Sigmoid colon (tissue), 7 donors: ENCODE measurements around the gene HSPA8. TPM values are rescaled to one million over a fixed set of nuclear protein-coding genes. Genes with fewer than 3 reads are reported as not detected.

ENCODE experiments used
- DNase-seq: peaks from one replicate; pipeline ENCODE4 v3.0.0-alpha.2; 2019
- H3K27ac ChIP-seq, 4 donors: fragments of 200-600 bp; sonication (generic); one replicate each; pipeline ENCODE4 v1.5.1; 2016 to 2019; ENCODE audit warnings: mild to moderate bottlenecking in 1 of 4
- H3K27me3 ChIP-seq, 3 donors: fragments of 200-600 bp; sonication (generic); one replicate each; pipeline ENCODE4 v1.5.1; 2019; ENCODE audit warnings: mild to moderate bottlenecking in 1 of 3
- H3K36me3 ChIP-seq, 4 donors: fragments of 200-600 bp; sonication (generic); one replicate each; pipeline ENCODE4 v1.5.1; 2016 to 2019
- H3K4me1 ChIP-seq, 4 donors: fragments of 200-600 bp; sonication (generic); one replicate each; pipeline ENCODE4 v1.5.1; 2017 to 2019
- H3K4me3 ChIP-seq, 4 donors: fragments of 200-600 bp; sonication (generic); one replicate each; pipeline ENCODE4 v1.5.1; 2017 to 2019; ENCODE audit warnings: mild to moderate bottlenecking in 2 of 4, moderate library complexity in 1 of 4
- H3K9me3 ChIP-seq, 4 donors: fragments of 200-600 bp in 3 of 4; sonication (generic) in 3 of 4; one replicate each; pipeline versions ENCODE4 v1.5.1 to v1.6.1; 2013 to 2019
- CTCF ChIP-seq, 4 experiments: fragments of 450-650 bp in 3 of 4; fragments of 200-600 bp in 1 of 4; IDR thresholded peaks; one replicate each; pipeline ENCODE4 v1.5.1; 2016 to 2019; ENCODE audit warnings: antibody characterized with exemption in 4 of 4, mild to moderate bottlenecking in 3 of 4, moderate library complexity in 2 of 4
- EP300 ChIP-seq, 4 donors: sonication (generic); formaldehyde crosslinking; IDR thresholded peaks; one replicate each; pipeline ENCODE4 v1.6.1; 2017; ENCODE audit warnings: antibody characterized with exemption in 4 of 4
- POLR2A ChIP-seq, 2 donors: fragments of 450-650 bp; IDR thresholded peaks; one replicate each; pipeline ENCODE4 v1.6.1; 2016; ENCODE audit warnings: antibody characterized with exemption in 2 of 2, mild to moderate bottlenecking in 2 of 2, moderate library complexity in 2 of 2
- POLR2AphosphoS5 ChIP-seq, 4 donors: sonication (generic); formaldehyde crosslinking; IDR thresholded peaks; one replicate each; pipeline ENCODE4 v1.6.1; 2017; ENCODE audit warnings: antibody characterized with exemption in 4 of 4
- WGBS, 2 donors: extraction: QIAGEN DNeasy Blood & Tissue Kit; methylation state at CpG; one replicate each; pipeline ENCODE4 v1.1.7; 2013; 5-methylcytosine and 5-hydroxymethylcytosine counted together
- intact Hi-C: fragments of 100-400 bp; cut with DNase I; formaldehyde crosslinking; loops from one replicate; pipeline ENCODE4 v1.15.1; 2023
- polyA plus RNA-seq, 3 donors: library from polyadenylated mRNA; stranded (reverse); fragments of 200-250 nt; gene quantifications; one replicate each; pipeline ENCODE4 v1.2.3, GENCODE V29; 2013
- total RNA-seq, 4 donors: library from RNA; depleted of rRNA; stranded (reverse); fragments of >200 nt; gene quantifications; one replicate each; pipeline ENCODE4 v1.1.0, GENCODE V29; 2016
- donor health status: healthy with polysubstance abuse.
- donor health status: Bipolar disorder and iron deficiency.
- donor health status: healthy.

HSPA8 gene
- total and polyA plus RNA-seq, 7 donors: 300 to 731 (median 576) TPM

GRCh38 chr11:123085497-123085896 lies 23.6 kb upstream of the HSPA8 start:
- DNase-seq: no peak
- H3K36me3 ChIP-seq: peaks cover 0 to 39% (median 4%) of the 10 kb centered on the region in 4 donors
- peaks cover 0 to 26% (median 13%) of the 10 kb centered on the region in 4 donors for H3K4me1 ChIP-seq
- H3K4me3 ChIP-seq: no peak overlapping the region
- 95 to 97% methylated on average over 5 of the region's 5 CpGs for WGBS, 2 donors
- H3K27me3 ChIP-seq: no peaks in the 10 kb centered on the region
- no peaks in the 10 kb centered on the region for H3K9me3 ChIP-seq
- H3K27ac ChIP-seq: peak overlapping the region in 2 of 4 donors; percentile 13 to 41
- TF ChIP-seq EP300 (IDR thresholded peaks at IDR 0.05): no peak
- no peak for TF ChIP-seq CTCF (IDR thresholded peaks at IDR 0.05)
- intact Hi-C loops: no loop called here

DNA sequence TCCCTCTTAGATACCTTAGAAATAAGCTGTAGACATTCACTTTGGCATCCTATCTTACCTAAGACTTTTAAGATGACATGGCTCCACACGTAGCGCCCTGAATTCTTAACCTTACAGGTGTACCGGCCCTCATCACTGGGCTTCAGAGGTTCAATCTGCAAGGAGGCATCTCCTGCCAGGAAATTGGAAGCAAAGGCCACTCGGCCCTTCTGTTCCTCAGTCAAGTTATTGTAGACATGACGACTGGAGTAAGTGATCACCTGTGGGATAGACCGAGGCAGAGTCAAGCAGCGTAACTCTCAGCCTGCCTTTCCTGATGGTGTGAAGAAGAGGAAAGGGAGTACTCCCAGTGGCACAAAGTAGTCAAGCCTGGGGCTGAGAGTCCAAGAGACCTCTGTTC lies 22.5 kb upstream of the HSPA8 start:
- 96 to 97% methylated on average over 7 of the region's 7 CpGs for WGBS, 2 donors
- no peak for TF ChIP-seq POLR2A (IDR thresholded peaks at IDR 0.05)
- no peak for TF ChIP-seq EP300 (IDR thresholded peaks at IDR 0.05)
- TF ChIP-seq POLR2AphosphoS5 (IDR thresholded peaks at IDR 0.05): no peak
- TF ChIP-seq CTCF (IDR thresholded peaks at IDR 0.05): no peak
- Histone ChIP-seq H3K36me3 (peaks cover 0 to 39% (median 7%) of the 10 kb centered on the region in 4 donors), H3K9me3 (no peaks in the 10 kb centered on the region), H3K4me1 (peaks cover 0 to 26% (median 13%) of the 10 kb centered on the region in 4 donors), H3K27me3 (no peaks in the 10 kb centered on the region), H3K27ac (peak overlapping the region; percentile 13 to 63 (median 57)), H3K4me3 (no peak overlapping the region)
- no peak for DNase-seq
- intact Hi-C loops: no loop called here

DNA sequence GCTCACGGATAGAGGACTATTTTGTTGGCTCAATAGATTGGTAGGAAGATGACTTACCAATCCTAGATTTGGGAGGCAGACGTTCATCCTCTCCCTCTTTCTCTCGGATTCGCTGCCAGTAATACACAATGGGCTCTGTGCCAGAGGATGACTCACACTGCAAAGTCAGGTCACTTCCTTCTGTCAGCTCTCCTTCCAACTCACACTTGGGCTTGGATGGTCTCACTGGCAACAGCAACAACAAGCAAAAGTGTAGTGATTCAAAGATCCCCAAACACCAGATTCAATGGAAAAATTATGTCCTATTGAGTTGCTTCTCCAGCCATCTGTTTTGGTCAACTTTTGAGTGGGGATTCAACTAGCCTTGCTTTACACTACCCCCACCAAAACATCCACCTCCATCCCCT lies 21.7 kb upstream of the HSPA8 start:
- H3K36me3 ChIP-seq: peaks cover 0 to 39% (median 10%) of the 10 kb centered on the region in 4 donors
- H3K4me3 ChIP-seq: no peak overlapping the region
- peak; percentile 18 to 74 (median 58) for TF ChIP-seq POLR2AphosphoS5 (IDR thresholded peaks at IDR 0.05)
- TF ChIP-seq EP300 (IDR thresholded peaks at IDR 0.05): peak in 1 of 4 donors; percentile 1
- TF ChIP-seq CTCF (IDR thresholded peaks at IDR 0.05): no peak
- peak; percentile 94 for DNase-seq
- peak overlapping the region; percentile 14 to 63 (median 57) for H3K27ac ChIP-seq
- intact Hi-C loops: no loop called here
- H3K27me3 ChIP-seq: no peaks in the 10 kb centered on the region
- no peaks in the 10 kb centered on the region for H3K9me3 ChIP-seq
- H3K4me1 ChIP-seq: peaks cover 0 to 26% (median 13%) of the 10 kb centered on the region in 4 donors
- WGBS, 2 donors: 8 to 29% methylated on average over 4 of the region's 4 CpGs

GRCh38 chr11:123082977-123083376 lies 21.0 kb upstream of the HSPA8 start:
- H3K27ac ChIP-seq: peak overlapping the region; percentile 14 to 63 (median 57)
- WGBS, 2 donors: 23 to 49% methylated on average over 4 of the region's 4 CpGs

More at GRCh38 chr11:123082977-123083376, 21.0 kb upstream of the HSPA8 start:
- Histone ChIP-seq H3K27me3 (no peaks in the 10 kb centered on the region), H3K9me3 (no peaks in the 10 kb centered on the region), H3K36me3 (peaks cover 0 to 37% (median 7%) of the 10 kb centered on the region in 4 donors), H3K4me1 (peaks cover 0 to 26% (median 13%) of the 10 kb centered on the region in 4 donors), H3K4me3 (no peak overlapping the region)
- DNase-seq: no peak
- no peak for TF ChIP-seq CTCF (IDR thresholded peaks at IDR 0.05)
- no peak for TF ChIP-seq POLR2AphosphoS5 (IDR thresholded peaks at IDR 0.05)
- no peak for TF ChIP-seq EP300 (IDR thresholded peaks at IDR 0.05)
- intact Hi-C loops: no loop called here
